Caki2 (cell line): ENCODE data around the gene ZDHHC22. TPM values are rescaled to one million over a fixed set of nuclear protein-coding genes. Genes with fewer than 3 reads are reported as not detected.
"Not testable (repeated sequence)": the region's sequence is repeated elsewhere in the genome, so short reads cannot be mapped to it uniquely, and the experiment has no call there.

Experiments
- DNase-seq: peaks from one replicate; pipeline ENCODE4 v3.0.0-alpha.2; 2015; ENCODE audit warnings: low read depth
- in situ Hi-C: cut with HindIII; loops from 2 replicates; pipeline ENCODE4 v1.10.0; 2016; ENCODE audit warnings: low sequenced_read_pairs, low pct_unique_long_range_greater_than_20kb, mixed read lengths
- total RNA-seq: library from RNA; depleted of rRNA; stranded (reverse); fragments of >200 nt; shearing (Covaris generic); gene quantifications from 2 replicates; pipeline ENCODE4 v1.2.3, GENCODE V29; 2014; ENCODE audit warnings: low replicate concordance; rRNA removed

The ZDHHC22 gene
- total RNA-seq: 0.03 TPM in 1 of 2 replicates, not detected in the other

GRCh38 chr14:77141214-77142004 lies at the start of gene ZDHHC22:
TSS of gene ZDHHC22 (minus strand) at chr14:77141791. CDS start at chr14:77139738, 2,053 bp downstream.
- in situ Hi-C loops: no loop called here
- DNase-seq: peak; percentile 31

DNA sequence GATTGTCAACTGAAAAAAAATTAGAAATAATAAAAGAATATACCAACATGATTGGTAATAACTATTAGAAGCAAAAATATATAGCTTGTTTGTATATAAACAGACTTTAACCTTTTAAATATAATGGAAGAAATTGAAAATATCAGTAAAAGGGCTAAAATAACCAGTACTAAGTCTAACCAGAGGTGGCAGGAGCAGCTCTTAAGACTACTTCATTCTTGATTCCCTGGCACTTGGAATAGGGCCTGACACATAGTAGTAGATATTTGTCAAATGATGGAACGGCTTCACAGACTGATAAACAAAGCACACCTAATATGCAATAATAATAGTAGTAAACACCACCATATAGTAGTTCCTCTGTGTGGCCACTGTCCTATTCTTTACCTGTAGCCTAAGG lies 49.4 kb upstream of the ZDHHC22 start:
- in situ Hi-C loops: no loop called here
- no peak for DNase-seq

DNA sequence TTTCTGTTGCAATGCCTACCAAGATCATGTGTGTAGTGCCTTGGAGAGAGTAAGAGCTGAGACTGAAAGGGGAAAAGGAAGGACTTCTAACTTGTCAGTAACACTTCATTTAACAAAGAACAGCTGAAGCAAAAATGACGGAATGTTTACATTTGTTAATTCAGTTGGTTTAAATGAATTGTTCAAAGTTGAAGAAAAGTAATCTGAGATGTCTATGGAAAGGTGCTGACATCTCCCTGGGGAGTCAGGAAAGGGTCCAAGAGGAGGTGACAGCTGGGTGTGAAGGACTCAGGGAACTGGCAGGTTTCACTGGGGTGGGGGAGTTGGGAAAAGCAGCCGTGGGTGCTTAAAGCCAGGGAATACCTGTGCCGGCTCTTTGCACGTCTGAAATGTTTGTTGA lies 47.9 kb upstream of the ZDHHC22 start:
- in situ Hi-C loops: no loop called here

DNA sequence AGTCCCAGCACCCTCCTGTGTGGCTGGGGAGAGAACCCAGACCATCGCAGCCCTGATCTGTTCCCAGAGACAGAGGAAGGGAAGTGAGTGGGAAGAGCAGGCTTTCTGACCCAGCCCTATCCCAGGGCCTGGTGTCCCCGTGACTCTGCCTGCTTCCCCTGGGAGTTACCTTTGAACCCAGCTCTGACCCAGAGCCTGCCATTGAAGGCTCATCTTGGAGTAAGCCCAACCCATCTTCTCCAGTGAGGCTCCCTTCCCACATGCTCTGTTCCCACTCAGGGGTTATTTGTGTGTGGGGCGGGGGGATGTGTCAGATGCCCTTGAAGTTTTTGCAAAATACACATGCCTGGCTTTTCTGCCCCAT lies 46.0 kb upstream of the ZDHHC22 start:
- in situ Hi-C loops: no loop called here

More for the DNA sequence above, 47.9 kb upstream of the ZDHHC22 start:
- no peak for DNase-seq

GRCh38 chr14:77186911-77187648 lies 45.5 kb upstream of the ZDHHC22 start:
- DNase-seq: peak; percentile 25
- in situ Hi-C loops: no loop called here

More for the DNA sequence above, 46.0 kb upstream of the ZDHHC22 start:
- no peak for DNase-seq

GRCh38 chr14:77185093-77185465 lies 43.5 kb upstream of the ZDHHC22 start:
- in situ Hi-C loops: no loop called here

GRCh38 chr14:77184396-77185092 lies 43.0 kb upstream of the ZDHHC22 start:
- no peak for DNase-seq
- in situ Hi-C loops: no loop called here

More at GRCh38 chr14:77185093-77185465, 43.5 kb upstream of the ZDHHC22 start:
- no peak for DNase-seq

DNA sequence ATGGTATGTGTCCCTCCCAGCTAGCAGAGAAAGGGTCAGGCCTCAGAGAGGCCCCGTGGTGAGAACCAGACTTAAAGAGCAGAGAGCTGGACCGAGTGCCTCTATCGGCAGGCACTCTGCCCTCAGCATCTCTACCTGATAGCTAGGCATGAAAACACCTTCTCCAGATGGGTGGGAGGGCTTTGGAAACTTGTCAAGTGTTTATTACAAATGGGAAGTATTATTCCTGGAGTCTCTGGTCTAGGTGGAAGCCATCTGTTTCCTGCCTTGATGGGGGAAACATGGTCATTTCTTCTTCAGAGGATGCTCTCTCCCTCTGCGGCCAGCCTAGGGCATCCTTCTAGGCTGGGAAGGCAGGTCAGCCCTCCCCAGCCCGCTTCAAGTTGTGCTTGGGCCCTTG lies 42.3 kb upstream of the ZDHHC22 start:
- no peak for DNase-seq
- in situ Hi-C loops: no loop called here

DNA sequence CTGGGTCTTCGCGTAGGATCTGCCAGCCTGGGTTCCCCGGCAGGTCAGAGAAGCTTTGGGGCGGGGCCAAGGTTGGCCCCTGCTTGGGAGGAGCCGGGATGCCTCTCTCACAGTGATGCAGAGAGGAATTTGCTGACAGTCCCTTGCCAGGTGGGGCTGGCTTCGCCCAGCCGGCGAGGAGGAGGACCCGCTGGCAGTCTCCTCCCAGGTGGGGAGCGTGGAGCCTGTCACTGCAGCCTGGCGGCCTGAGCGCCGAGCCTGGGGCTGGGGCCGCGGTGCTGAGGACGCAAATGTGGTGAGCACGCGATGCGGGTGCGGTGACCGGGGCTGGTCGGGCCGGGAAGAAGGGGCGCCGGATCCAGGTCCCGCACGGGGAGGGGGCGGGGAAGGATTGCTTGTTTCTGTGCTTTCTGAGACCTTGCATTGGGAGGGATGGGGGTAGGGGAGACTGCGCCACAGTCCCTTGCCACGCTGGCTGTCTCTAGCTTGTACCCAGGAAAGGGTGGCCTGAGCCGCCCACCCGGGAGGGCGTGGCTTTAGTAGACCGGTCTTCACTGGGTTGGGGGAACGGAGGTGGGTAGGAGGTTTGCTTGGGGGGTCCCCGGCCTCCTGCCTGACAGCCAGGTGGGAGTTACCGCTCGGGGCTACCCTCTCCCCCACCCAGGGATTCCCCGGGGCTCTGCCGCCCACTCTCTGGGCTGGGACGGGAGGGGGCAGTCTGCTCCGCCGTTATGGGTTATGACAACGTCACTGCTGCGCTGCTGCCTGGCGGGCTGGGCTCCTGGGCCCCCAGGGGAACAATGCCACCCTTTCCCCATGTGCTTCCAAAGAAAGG lies 40.2 kb upstream of the ZDHHC22 start, which contains the start of gene TMEM63C:
TMEM63C (plus strand) TSS at position 196 of the 835 bp plus-strand sequence. CDS start 37,016 bp downstream, outside the sequence.
- in situ Hi-C loops: no loop called here
- peak; percentile 89 for DNase-seq

GRCh38 chr14:77180726-77181602 lies 39.4 kb upstream of the ZDHHC22 start:
- no peak for DNase-seq
- in situ Hi-C loops: no loop called here

GRCh38 chr14:77178656-77179055 lies 37.1 kb upstream of the ZDHHC22 start:
- in situ Hi-C loops: no loop called here
- no peak for DNase-seq

DNA sequence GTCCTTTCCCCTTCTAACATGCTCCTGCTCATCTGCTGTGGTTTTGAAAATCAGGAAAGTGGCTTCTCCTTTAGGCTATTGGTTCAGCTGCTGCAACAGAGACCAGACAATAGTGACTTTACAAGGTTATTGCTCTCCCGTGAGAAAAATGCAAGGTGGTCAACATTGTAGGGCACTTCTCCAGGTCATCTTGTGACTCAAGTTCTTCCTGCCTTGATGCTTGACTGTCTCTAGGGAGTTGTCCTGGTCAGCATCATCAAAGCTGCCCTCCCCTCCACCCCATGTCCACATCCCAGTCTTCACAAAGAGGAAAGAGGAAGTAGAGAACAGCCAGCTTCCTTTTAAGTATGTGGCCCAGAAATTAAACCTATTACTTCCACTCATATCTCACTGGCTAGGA lies 36.1 kb upstream of the ZDHHC22 start:
- DNase-seq: no peak
- in situ Hi-C loops: no loop called here

GRCh38 chr14:77175843-77176242 lies 34.3 kb upstream of the ZDHHC22 start:
- in situ Hi-C loops: no loop called here
- DNase-seq: no peak

- DNase-seq, in situ Hi-C loops: not testable (repeated sequence)
These were observed 32.5 kb upstream of the ZDHHC22 start for GRCh38 chr14:77173911-77174617.

DNA sequence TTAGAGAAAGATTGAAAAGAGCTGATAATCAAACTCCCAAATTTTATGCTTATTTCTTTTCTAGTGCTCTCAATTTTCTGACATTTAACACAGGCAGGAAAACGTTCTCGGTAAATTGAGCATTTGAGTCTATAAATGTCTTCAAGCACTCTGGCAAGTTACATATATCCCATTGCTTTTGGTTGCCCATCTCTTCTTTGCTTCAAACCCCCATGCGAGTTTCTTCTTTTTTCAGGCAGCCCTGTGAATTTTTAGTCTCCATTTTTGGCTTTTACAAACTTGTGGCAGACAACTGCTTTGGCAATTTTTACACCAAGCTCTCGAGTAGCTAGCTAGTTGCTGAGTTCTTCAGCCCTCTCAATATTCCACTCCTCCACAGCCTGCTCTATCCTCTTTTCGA lies 31.3 kb upstream of the ZDHHC22 start:
- in situ Hi-C loops: no loop called here
- DNase-seq: no peak

DNA sequence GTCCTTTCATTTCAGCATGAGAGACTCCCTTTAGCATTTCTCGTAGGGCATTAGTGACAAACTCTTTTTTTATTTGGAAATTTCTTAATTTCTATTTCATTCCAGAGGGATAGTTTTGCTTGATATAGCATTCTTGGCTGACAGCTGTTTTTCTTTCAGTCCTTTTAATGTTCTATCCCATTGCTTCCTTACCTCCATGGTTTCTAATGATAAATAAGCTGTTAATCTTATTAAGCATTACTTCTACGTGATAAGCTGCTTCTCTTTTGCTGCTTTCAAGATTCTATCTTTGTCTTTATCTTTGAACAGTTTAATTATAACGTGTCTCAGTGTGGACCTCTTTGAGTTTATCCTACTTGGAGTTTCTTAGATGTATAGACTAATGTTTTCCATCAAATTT lies 28.5 kb upstream of the ZDHHC22 start:
- in situ Hi-C loops: no loop called here
- DNase-seq: no peak

- in situ Hi-C loops: no loop called here
These were observed 19.4 kb upstream of the ZDHHC22 start for GRCh38 chr14:77161011-77161410.

More at GRCh38 chr14:77161011-77161410, 19.4 kb upstream of the ZDHHC22 start:
- DNase-seq: no peak
